Mesothelial cell of epicardium (in vitro differentiated cells): ENCODE results near the gene TSPAN32. TPM values are rescaled to one million over a fixed set of nuclear protein-coding genes. Genes with fewer than 3 reads are reported as not detected.
"Not testable (repeated sequence)": the region's sequence is repeated elsewhere in the genome, so short reads cannot be mapped to it uniquely, and the experiment has no call there.

Experiments used
- DNase-seq, 2 experiments: peaks; one replicate each; pipeline ENCODE4 v3.0.0; 2021; ENCODE audit warnings: low spot score in 2 of 2; ENCODE audit not compliant: unreplicated experiment in 2 of 2
- H3K27ac Mint-ChIP-seq: 2 replicates; pipeline ENCODE4 v1.8.0; 2021; ENCODE audit warnings: mixed read lengths
- H3K27me3 Mint-ChIP-seq: 2 replicates; pipeline ENCODE4 v1.8.0; 2021; ENCODE audit warnings: low read depth, mixed read lengths
- H3K36me3 Mint-ChIP-seq: 2 replicates; pipeline ENCODE4 v1.8.0; 2021; ENCODE audit warnings: mixed read lengths
- H3K4me1 Mint-ChIP-seq: 2 replicates; pipeline ENCODE4 v1.8.0; 2021; ENCODE audit warnings: mixed read lengths
- H3K4me3 Mint-ChIP-seq: 2 replicates; pipeline ENCODE4 v1.8.0; 2021; ENCODE audit warnings: mild to moderate bottlenecking, moderate library complexity, mixed read lengths
- H3K9me3 Mint-ChIP-seq: 2 replicates; pipeline ENCODE4 v1.8.0; 2021; ENCODE audit warnings: mixed read lengths
- total RNA-seq: library from RNA; stranded (reverse); gene quantifications from 3 replicates; pipeline ENCODE4 v1.2.1, GENCODE V29; 2021
- TF ChIP-seq, protein P1 (sequence below): fragments of 200-600 bp; sonication (generic); IDR thresholded peaks from one replicate; pipeline ENCODE4 v1.5.0; 2021; ENCODE audit warnings: antibody characterized with exemption; ENCODE audit not compliant: unreplicated experiment

Gene TSPAN32
- total RNA-seq, 1 donor from 2014 or later: 0.94 TPM

- Mint-ChIP-seq H3K27me3 (peaks cover 22% of the 10 kb centered on the region), H3K27ac (no peak overlapping the region)
- DNase-seq: no peak
Observed at GRCh38 chr11:2348986-2349385, 47.2 kb downstream of the TSPAN32 start.

GRCh38 chr11:2351701-2352100 is 49.9 kb downstream of the TSPAN32 start:
- Mint-ChIP-seq H3K27ac (no peak overlapping the region), H3K9me3 (peaks cover 30% of the 10 kb centered on the region), H3K4me1 (no peaks in the 10 kb centered on the region), H3K4me3 (no peak overlapping the region), H3K27me3 (peaks cover 15% of the 10 kb centered on the region), H3K36me3 (no peaks in the 10 kb centered on the region)
- DNase-seq: no peak
- TF ChIP-seq, protein P1, sequence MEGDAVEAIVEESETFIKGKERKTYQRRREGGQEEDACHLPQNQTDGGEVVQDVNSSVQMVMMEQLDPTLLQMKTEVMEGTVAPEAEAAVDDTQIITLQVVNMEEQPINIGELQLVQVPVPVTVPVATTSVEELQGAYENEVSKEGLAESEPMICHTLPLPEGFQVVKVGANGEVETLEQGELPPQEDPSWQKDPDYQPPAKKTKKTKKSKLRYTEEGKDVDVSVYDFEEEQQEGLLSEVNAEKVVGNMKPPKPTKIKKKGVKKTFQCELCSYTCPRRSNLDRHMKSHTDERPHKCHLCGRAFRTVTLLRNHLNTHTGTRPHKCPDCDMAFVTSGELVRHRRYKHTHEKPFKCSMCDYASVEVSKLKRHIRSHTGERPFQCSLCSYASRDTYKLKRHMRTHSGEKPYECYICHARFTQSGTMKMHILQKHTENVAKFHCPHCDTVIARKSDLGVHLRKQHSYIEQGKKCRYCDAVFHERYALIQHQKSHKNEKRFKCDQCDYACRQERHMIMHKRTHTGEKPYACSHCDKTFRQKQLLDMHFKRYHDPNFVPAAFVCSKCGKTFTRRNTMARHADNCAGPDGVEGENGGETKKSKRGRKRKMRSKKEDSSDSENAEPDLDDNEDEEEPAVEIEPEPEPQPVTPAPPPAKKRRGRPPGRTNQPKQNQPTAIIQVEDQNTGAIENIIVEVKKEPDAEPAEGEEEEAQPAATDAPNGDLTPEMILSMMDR: no peak

More at GRCh38 chr11:2348986-2349385, 47.2 kb downstream of the TSPAN32 start:
- TF ChIP-seq, protein P1: no peak
- Mint-ChIP-seq H3K9me3 (peaks cover 36% of the 10 kb centered on the region), H3K36me3 (no peaks in the 10 kb centered on the region), H3K4me3 (no peak overlapping the region), H3K4me1 (no peaks in the 10 kb centered on the region)

- Mint-ChIP-seq H3K9me3 (peaks cover 25% of the 10 kb centered on the region), H3K4me1 (no peaks in the 10 kb centered on the region), H3K27ac (no peak overlapping the region), H3K36me3 (no peaks in the 10 kb centered on the region), H3K27me3 (peaks cover 15% of the 10 kb centered on the region), H3K4me3 (no peak overlapping the region)
- TF ChIP-seq, protein P1: no peak
- DNase-seq: no peak
Observed at GRCh38 chr11:2352420-2352819, 50.6 kb downstream of the TSPAN32 start.

DNA sequence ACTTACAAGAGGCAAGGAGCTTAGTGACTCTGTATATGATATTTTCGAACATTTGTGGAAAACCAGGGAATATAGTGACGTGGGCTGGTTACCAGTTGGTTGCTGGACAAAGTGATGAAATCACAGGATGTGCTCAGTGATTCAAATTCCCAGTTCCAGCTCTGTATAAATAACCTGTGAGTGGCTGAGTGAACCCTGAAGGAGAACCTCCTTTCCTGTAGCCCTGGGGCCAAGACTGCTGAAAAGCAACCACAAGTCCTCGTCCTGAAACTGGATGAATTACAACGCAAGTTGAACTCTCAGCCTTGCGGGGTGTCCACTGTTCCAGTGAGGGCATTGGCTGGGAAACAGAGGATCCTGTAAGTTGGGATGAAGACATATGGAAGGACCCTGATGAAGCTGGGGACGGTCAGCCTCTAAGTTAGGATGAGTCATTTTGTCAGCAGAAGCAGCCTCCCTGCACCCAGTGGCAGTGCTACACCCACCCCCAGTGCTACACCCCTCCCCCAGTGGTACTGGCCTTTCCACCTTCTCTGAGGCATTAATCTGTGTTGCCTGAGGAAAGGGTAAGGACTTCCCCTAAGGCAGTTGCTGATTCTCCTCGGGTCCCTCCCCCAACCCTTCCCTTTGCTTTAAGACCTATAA is 53.3 kb downstream of the TSPAN32 start:
- Mint-ChIP-seq H3K27ac (no peak overlapping the region), H3K4me1 (no peaks in the 10 kb centered on the region), H3K9me3 (peaks cover 9% of the 10 kb centered on the region), H3K36me3 (no peaks in the 10 kb centered on the region), H3K4me3 (no peak overlapping the region), H3K27me3 (peaks cover 15% of the 10 kb centered on the region)
- no peak for DNase-seq
- TF ChIP-seq, protein P1: no peak

- no peak for DNase-seq
- no peak overlapping the region for H3K27ac Mint-ChIP-seq
- no peaks in the 10 kb centered on the region for H3K36me3 Mint-ChIP-seq
- no peak overlapping the region for H3K4me3 Mint-ChIP-seq
- H3K4me1 Mint-ChIP-seq: no peaks in the 10 kb centered on the region
- peaks cover 7% of the 10 kb centered on the region for H3K27me3 Mint-ChIP-seq
- H3K9me3 Mint-ChIP-seq: peaks cover 6% of the 10 kb centered on the region
- TF ChIP-seq, protein P1: no peak
Observed at GRCh38 chr11:2357246-2357645, 55.4 kb downstream of the TSPAN32 start.

DNA sequence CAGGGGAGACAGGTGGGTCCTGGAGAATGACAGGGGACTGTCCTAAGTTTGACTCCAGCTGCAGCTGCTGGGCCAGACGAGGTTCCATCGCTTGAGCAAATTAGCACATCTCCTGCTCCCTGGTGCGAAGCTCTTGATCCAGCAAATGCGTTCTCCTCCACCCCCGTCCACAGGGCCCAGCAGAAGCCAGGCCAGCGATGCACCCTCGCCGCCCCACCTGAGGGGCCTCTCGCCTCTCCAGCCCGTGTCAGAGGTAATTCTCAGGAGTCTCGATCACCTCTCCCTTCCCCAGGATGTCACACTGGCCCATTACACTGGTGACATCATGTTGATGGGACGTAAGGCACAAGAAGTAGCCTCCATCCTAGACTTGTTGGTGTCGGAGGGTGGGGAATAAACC is 55.8 kb downstream of the TSPAN32 start:
- H3K27me3 Mint-ChIP-seq, H3K27ac Mint-ChIP-seq, H3K4me1 Mint-ChIP-seq, H3K9me3 Mint-ChIP-seq, DNase-seq, H3K36me3 Mint-ChIP-seq, H3K4me3 Mint-ChIP-seq: not testable (repeated sequence)
